ENCODE results near the gene GPR139. TPM values are rescaled to one million over a fixed set of nuclear protein-coding genes. Genes with fewer than 3 reads are reported as not detected.

The GPR139 gene
- total RNA-seq, 4 donors from 2014 or later: not detected

GRCh38 chr16:20061132-20061531 lies 12.6 kb downstream of the GPR139 start:
- TF ChIP-seq CTCF (IDR thresholded peaks at IDR 0.05): no peak
- DNase-seq (ENCODE audit: low spot score): no peak
- no peak for ATAC-seq (ENCODE audit: low FRiP score)

DNA sequence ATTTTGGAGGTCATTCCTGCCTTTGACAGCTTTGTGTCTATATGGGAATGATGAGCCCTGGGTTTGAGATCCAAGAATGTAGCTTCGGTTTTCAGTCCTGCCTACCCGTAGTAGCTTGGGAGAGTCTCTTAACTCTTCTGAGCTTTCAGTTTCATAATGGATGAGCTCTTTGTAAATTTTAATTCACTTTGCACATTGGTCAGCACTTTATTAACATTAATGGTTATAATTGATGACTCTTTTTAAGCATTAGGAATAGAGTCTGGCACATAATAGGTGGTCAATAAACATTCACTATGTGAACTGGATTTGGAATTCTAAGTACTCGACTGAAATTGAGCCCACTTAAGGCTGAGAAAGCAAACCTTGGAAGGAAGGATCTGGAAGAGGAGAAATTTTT lies 17.3 kb downstream of the GPR139 start:
- ATAC-seq (ENCODE audit: low FRiP score) (no peak), DNase-seq (ENCODE audit: low spot score) (no peak)
- TF ChIP-seq CTCF (IDR thresholded peaks at IDR 0.05): no peak

- DNase-seq (ENCODE audit: low spot score): no peak
- no peak for TF ChIP-seq CTCF (IDR thresholded peaks at IDR 0.05)
- ATAC-seq (ENCODE audit: low FRiP score): no peak
Measured at GRCh38 chr16:20053336-20053735, 20.4 kb downstream of the GPR139 start.

- ATAC-seq (ENCODE audit: low FRiP score) (no peak), DNase-seq (ENCODE audit: low spot score) (no peak)
- no peak for TF ChIP-seq CTCF (IDR thresholded peaks at IDR 0.05)
Measured at GRCh38 chr16:20051611-20052010, 22.1 kb downstream of the GPR139 start.

- DNase-seq (ENCODE audit: low spot score): no peak
- no peak for TF ChIP-seq CTCF (IDR thresholded peaks at IDR 0.05)
- no peak for ATAC-seq (ENCODE audit: low FRiP score)
Measured at GRCh38 chr16:20051147-20051546, 22.5 kb downstream of the GPR139 start.

DNA sequence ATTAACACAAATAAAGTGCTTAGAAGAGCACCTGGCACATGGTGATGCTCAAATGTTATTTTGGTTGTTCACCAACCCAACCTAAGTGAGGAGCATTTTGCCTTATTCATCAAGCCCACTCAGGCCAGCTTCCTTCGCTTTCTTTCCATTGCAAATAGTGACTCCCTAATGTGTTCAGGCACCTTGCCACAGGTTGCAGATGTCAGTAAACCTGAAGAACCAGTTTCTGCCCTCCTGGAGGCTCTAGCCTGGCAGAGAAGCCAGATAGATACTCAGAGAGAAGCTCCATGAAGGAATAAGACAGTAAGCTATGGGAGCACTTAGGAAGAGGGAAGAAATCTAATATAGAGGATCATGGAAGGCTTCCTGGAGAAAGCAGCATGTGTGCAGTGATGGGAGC lies 23.9 kb downstream of the GPR139 start:
- ATAC-seq (ENCODE audit: low FRiP score) (no peak), DNase-seq (ENCODE audit: low spot score) (no peak)
- TF ChIP-seq CTCF (IDR thresholded peaks at IDR 0.05): no peak

GRCh38 chr16:20045886-20046285 lies 27.8 kb downstream of the GPR139 start:
- DNase-seq (ENCODE audit: low spot score) (no peak), ATAC-seq (ENCODE audit: low FRiP score) (no peak)
- no peak for TF ChIP-seq CTCF (IDR thresholded peaks at IDR 0.05)

Data from omental fat pad (tissue), 4 donors.